ENCODE measurements around the gene PAMR1. TPM values are rescaled to one million over a fixed set of nuclear protein-coding genes. Genes with fewer than 3 reads are reported as not detected.

PAMR1 gene
- total RNA-seq, 1 donor from 2014 or later, result 14.5 TPM

GRCh38 chr11:35390737-35391682 is 134.4 kb downstream of the PAMR1 start:
- no peak for DNase-seq (ENCODE audit: missing footprints)
- intact Hi-C loops (cut with DNase I), result loop anchor here (5.0 kb wide), 4 partner anchors 154 to 874 kb away; no protein-coding TSS in a partner anchor
- ATAC-seq, result no peak

DNA sequence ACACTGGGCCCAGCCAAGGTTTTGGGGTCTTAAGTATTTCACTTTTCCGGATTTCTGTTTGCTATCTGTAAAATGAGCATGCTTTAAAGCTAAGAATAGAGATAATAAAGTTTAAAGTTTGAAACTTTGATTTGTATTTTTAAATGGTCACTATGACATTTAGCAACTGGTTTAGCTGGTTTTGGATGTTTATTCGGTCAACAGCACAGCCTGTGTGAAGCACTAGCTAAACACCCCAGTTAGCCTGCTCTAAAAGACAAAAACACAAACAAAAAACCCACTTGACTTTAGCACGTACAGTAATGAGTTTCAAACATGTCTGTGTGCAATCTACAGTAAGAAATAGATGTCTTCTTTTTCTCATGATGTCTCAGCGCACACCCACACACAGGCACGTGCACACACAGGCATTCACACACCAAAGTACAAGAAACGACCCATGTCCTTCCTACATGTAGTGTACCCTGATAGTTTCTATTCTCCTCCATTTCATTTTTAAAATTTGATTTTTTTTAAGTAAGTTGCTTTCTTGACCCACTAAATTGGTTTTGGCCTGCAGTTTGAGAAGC is 135.4 kb downstream of the PAMR1 start:
- no peak for ATAC-seq
- intact Hi-C loops (cut with DNase I), result loop anchor here (5.0 to 10.0 kb wide), 5 partner anchors 115 to 873 kb away; no protein-coding TSS in a partner anchor
- no peak for DNase-seq (ENCODE audit: missing footprints)

GRCh38 chr11:35389112-35389511 is 136.3 kb downstream of the PAMR1 start:
- DNase-seq (ENCODE audit: missing footprints) (no peak), ATAC-seq (no peak)
- intact Hi-C loops (cut with DNase I), result loop anchor here (10.0 kb wide), 1 partner anchor 114 kb away; no protein-coding TSS in a partner anchor

DNA sequence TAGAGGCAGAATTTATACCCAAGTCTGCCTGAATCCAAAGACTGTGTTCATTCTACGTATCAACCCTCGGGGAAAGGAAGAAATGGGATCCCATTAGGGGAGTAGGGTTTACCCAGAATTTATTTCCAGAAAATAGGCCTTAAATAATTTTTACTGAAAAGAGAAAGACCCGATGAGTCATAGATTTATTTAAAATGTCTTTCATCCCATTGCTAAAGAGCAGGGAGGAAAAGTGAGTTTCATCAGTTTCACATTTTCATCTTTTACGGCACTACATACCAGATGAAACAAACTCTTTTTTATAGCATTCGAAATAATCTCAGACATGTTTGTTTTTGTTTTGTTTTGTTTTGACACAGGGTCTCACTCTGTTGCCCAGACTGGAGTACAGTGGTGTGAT is 137.4 kb downstream of the PAMR1 start:
- intact Hi-C loops (cut with DNase I), result loop anchor here (10.0 kb wide), 1 partner anchor 113 kb away; no protein-coding TSS in a partner anchor
- DNase-seq (ENCODE audit: missing footprints) (no peak), ATAC-seq (no peak)

DNA sequence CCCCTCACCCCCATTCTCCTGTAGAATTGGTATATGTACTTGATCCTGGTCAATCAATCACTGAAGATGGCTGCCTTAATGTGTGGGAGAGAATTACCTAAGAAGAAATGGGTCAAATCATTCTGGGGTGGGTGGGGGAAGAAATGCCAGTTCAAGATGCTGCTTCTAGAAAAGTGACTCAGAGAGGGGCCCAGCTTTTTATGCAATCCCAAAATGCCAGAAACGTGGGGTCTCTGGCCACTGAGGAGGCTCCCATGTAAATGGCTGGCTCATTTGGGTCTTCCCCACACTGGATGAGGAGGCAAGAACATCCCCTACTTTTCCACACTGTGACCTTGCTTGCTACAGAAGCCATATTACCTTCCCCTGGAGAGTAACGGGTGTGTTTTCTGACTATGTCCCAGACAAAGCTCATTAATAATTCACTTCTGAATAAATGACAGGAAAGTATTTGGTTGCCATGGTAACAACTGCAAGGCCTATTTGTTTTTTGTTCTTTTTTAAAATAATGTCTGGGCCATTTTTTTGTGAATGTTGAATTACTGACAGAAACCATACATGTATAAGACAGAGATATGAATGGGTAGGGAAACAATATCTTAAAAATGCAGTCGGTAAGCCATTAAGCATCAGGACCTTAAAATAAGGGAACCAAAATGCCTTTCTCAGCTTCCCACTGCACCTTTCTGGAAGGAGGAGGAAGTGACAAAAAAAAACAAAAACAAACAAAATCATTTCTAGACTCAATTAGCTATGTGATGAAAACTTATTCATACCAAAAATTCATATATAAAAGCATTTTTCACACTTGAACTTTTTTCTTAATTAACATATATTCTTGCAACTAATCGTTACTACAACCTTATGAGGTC is 138.1 kb downstream of the PAMR1 start:
- DNase-seq (ENCODE audit: missing footprints), result no peak
- intact Hi-C loops (cut with DNase I), result loop anchor here (10.0 kb wide), 1 partner anchor 113 kb away; no protein-coding TSS in a partner anchor
- no peak for ATAC-seq

- ATAC-seq (no peak), DNase-seq (ENCODE audit: missing footprints) (no peak)
- intact Hi-C loops (cut with DNase I), result loop anchor here (10.0 kb wide), 1 partner anchor 109 kb away; no protein-coding TSS in a partner anchor
Measured at GRCh38 chr11:35383953-35384352, 141.5 kb downstream of the PAMR1 start.

Other genes starting within 250 kb of the PAMR1 start
- gene SLC1A2, start 106.1 kb downstream of the PAMR1 start, total RNA-seq, result 3.8 TPM
- gene FJX1, start 92.8 kb upstream of the PAMR1 start, total RNA-seq, result 0.54 TPM
- gene TRIM44, start 137.2 kb upstream of the PAMR1 start, total RNA-seq, result 39.9 TPM